ENCODE measurements around the gene IMMP2L. TPM values are rescaled to one million over a fixed set of nuclear protein-coding genes. Genes with fewer than 3 reads are reported as not detected.

The IMMP2L gene
- polyA plus RNA-seq, 1 of the 3 experiments (the other 2 are of a cell fraction), result 10.7 TPM

DNA sequence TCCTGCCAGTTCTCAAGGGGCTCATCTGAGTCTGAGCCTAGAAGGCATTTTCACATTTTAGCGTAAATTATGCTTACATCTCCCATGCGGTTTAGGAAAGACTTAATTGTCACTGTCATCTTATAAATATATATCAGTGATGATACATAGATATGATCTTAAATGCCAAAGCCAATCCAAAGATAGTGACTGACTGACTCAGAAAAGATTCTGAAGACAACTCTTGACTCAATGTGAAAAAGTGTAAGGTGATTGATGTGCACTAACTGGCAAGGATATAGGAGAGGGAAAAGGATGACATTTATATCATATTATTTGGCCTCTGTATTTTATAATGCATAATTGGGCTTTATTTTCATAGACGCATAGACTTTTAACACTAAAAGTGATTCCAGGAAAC lies 556.3 kb downstream of the IMMP2L start:
- H3K4me3 ChIP-seq (ENCODE audit: low read depth in 2 of 2, low read length in 1 of 2), result no peak overlapping the region
- no peak overlapping the region for H3K9ac ChIP-seq
- H3K4me2 ChIP-seq, result peak overlapping the region; percentile 21; the same call in 1 of the 2 replicates
- WGBS (ENCODE audit: low lambda C conversion rate), result 68% methylated on average over 3 of the region's 3 CpGs
- POLR2A ChIA-PET, result no interaction called here
- H3K27ac ChIP-seq (ENCODE audit: low read depth in 2 of 2, low read length in 1 of 2), result peak overlapping the region in 1 of 2 experiments; percentile 47; a peak in 2 of 4 replicates
- CTCF ChIA-PET, result interaction anchor here (0.6 kb wide), 1 partner anchor 745 kb away, joined by 3 read pairs; no protein-coding TSS in a partner anchor
- H3K36me3 ChIP-seq (replicated peaks in 1 of 2; ENCODE audit: control insufficient read depth in 1 of 2, insufficient read depth in 2 of 2, low read length in 1 of 2), result no peaks in the 10 kb centered on the region
- no peaks in the 10 kb centered on the region for H3K9me3 ChIP-seq
- no peaks in the 10 kb centered on the region for H4K20me1 ChIP-seq (ENCODE audit: insufficient read depth)
- peaks cover 0 to 13% of the 10 kb centered on the region in 2 experiments; a peak in 2 of 4 replicates for H3K4me1 ChIP-seq (ENCODE audit: control insufficient read depth in 1 of 2, insufficient read depth in 2 of 2, low read depth in 1 of 2, low read length in 1 of 2)
- peaks cover 18% of the 10 kb centered on the region for H3F3A ChIP-seq (replicated peaks; ENCODE audit: insufficient read depth)
- no peak for TF ChIP-seq TCF12 (IDR thresholded peaks at IDR 0.05)
- TF ChIP-seq JUND (IDR thresholded peaks at IDR 0.05), result 0 out of 2 replicates have a peak, but pooled peaks have one; percentile 7
- TF ChIP-seq TEAD4 (IDR thresholded peaks at IDR 0.05; ENCODE audit: borderline replicate concordance, insufficient read depth), result no peak
- TF ChIP-seq, protein P1, sequence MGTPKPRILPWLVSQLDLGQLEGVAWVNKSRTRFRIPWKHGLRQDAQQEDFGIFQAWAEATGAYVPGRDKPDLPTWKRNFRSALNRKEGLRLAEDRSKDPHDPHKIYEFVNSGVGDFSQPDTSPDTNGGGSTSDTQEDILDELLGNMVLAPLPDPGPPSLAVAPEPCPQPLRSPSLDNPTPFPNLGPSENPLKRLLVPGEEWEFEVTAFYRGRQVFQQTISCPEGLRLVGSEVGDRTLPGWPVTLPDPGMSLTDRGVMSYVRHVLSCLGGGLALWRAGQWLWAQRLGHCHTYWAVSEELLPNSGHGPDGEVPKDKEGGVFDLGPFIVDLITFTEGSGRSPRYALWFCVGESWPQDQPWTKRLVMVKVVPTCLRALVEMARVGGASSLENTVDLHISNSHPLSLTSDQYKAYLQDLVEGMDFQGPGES (IDR thresholded peaks at IDR 0.05; ENCODE audit: low read depth, low read length), result no peak
- TF ChIP-seq GABPA (IDR thresholded peaks at IDR 0.05; ENCODE audit: low read depth), result no peak
- TF ChIP-seq RXRA (IDR thresholded peaks at IDR 0.05; ENCODE audit: borderline replicate concordance, low read depth), result no peak
- no peak for TF ChIP-seq MEF2A (IDR thresholded peaks at IDR 0.05; ENCODE audit: borderline replicate concordance, low read depth)
- TF ChIP-seq RFX5 (IDR thresholded peaks at IDR 0.05; ENCODE audit: low read length), result no peak
- TF ChIP-seq, protein P2, sequence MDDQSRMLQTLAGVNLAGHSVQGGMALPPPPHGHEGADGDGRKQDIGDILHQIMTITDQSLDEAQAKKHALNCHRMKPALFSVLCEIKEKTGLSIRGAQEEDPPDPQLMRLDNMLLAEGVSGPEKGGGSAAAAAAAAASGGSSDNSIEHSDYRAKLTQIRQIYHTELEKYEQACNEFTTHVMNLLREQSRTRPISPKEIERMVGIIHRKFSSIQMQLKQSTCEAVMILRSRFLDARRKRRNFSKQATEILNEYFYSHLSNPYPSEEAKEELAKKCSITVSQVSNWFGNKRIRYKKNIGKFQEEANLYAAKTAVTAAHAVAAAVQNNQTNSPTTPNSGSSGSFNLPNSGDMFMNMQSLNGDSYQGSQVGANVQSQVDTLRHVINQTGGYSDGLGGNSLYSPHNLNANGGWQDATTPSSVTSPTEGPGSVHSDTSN (IDR thresholded peaks at IDR 0.05), result peak; percentile 57
- H3K79me2 ChIP-seq (ENCODE audit: insufficient read depth), result no peaks in the 10 kb centered on the region
- H2AFZ ChIP-seq (ENCODE audit: low read depth), result no peak overlapping the region
- no peaks in the 10 kb centered on the region for H3K9me2 ChIP-seq
- no peaks in the 10 kb centered on the region for H3K27me3 ChIP-seq (ENCODE audit: insufficient read depth)
- DNase-seq, result no peak

DNA sequence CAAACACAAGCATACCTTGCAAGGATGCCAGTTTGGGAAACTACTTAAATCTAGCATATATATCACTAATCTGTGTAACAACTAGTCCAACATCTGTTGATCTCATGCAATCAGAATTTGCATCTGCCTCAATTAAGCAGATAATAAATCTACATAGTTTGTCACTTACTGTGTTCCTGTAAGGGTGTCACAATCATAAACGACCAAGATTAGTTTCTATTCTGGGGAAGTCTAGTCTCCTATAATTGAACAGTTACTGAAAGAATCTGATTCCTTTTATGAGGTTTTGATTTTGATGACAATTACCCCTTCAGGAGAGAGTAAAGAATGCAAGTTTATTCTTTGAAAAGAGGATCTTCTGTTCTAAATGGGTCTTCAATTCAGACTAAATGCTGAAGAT lies 556.8 kb downstream of the IMMP2L start:
- peaks cover 0 to 13% of the 10 kb centered on the region in 2 experiments; a peak in 2 of 4 replicates for H3K4me1 ChIP-seq (ENCODE audit: control insufficient read depth in 1 of 2, insufficient read depth in 2 of 2, low read depth in 1 of 2, low read length in 1 of 2)
- H3K9me3 ChIP-seq, result no peaks in the 10 kb centered on the region
- no peak overlapping the region; the same call in 1 of the 2 replicates for H3K4me2 ChIP-seq
- no peaks in the 10 kb centered on the region for H3K79me2 ChIP-seq (ENCODE audit: insufficient read depth)
- ChIA-PET POLR2A (no interaction called here), CTCF (interaction anchor here (0.5 to 1.0 kb wide), 3 partner anchors 22 to 1224 kb away, joined by 3 read pairs; no protein-coding TSS in a partner anchor)
- H3K9me2 ChIP-seq, result no peaks in the 10 kb centered on the region
- no peak overlapping the region for H3K9ac ChIP-seq
- no peaks in the 10 kb centered on the region for H3K27me3 ChIP-seq (ENCODE audit: insufficient read depth)
- H3K27ac ChIP-seq (ENCODE audit: low read depth in 2 of 2, low read length in 1 of 2), result peak overlapping the region in 1 of 2 experiments; percentile 47; a peak in 1 of 4 replicates
- no peaks in the 10 kb centered on the region for H4K20me1 ChIP-seq (ENCODE audit: insufficient read depth)
- no peak overlapping the region for H3K4me3 ChIP-seq (ENCODE audit: low read depth in 2 of 2, low read length in 1 of 2)
- H3F3A ChIP-seq (replicated peaks; ENCODE audit: insufficient read depth), result peaks cover 18% of the 10 kb centered on the region
- no peak overlapping the region for H2AFZ ChIP-seq (ENCODE audit: low read depth)
- 57% methylated on average over 1 of the region's 1 CpG for WGBS (ENCODE audit: low lambda C conversion rate)
- H3K36me3 ChIP-seq (replicated peaks in 1 of 2; ENCODE audit: control insufficient read depth in 1 of 2, insufficient read depth in 2 of 2, low read length in 1 of 2), result no peaks in the 10 kb centered on the region
- no peak for DNase-seq
- TF ChIP-seq SIN3A (IDR thresholded peaks at IDR 0.05; ENCODE audit: borderline replicate concordance, low read depth, low read length) (no peak), TCF12 (IDR thresholded peaks at IDR 0.05) (no peak), FOXM1 (IDR thresholded peaks at IDR 0.05; ENCODE audit: low read depth) (no peak), NFIC (IDR thresholded peaks at IDR 0.05; ENCODE audit: borderline replicate concordance) (no peak), FOSL2 (IDR thresholded peaks at IDR 0.05; ENCODE audit: borderline replicate concordance, low read depth) (no peak), RCOR1 (IDR thresholded peaks at IDR 0.05; ENCODE audit: low read length) (no peak), RFX5 (IDR thresholded peaks at IDR 0.05; ENCODE audit: low read length) (no peak), MEF2A (IDR thresholded peaks at IDR 0.05; ENCODE audit: borderline replicate concordance, low read depth) (no peak), EP300 (IDR thresholded peaks at IDR 0.05; ENCODE audit: borderline replicate concordance in 1 of 2, low read depth in 1 of 2, low read length in 1 of 2) (no peak), ZBTB33 (IDR thresholded peaks at IDR 0.05; ENCODE audit: borderline replicate concordance, low read depth) (no peak), RXRA (IDR thresholded peaks at IDR 0.05; ENCODE audit: borderline replicate concordance, low read depth) (no peak), MXI1 (IDR thresholded peaks at IDR 0.05; ENCODE audit: low read depth, low read length) (no peak), RAD21 (IDR thresholded peaks at IDR 0.05; ENCODE audit: low read length) (no peak)
- TF ChIP-seq, protein P3, sequence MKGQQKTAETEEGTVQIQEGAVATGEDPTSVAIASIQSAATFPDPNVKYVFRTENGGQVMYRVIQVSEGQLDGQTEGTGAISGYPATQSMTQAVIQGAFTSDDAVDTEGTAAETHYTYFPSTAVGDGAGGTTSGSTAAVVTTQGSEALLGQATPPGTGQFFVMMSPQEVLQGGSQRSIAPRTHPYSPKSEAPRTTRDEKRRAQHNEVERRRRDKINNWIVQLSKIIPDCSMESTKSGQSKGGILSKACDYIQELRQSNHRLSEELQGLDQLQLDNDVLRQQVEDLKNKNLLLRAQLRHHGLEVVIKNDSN (IDR thresholded peaks at IDR 0.05; ENCODE audit: borderline replicate concordance, low read depth), result no peak
- TF ChIP-seq, protein P1 (IDR thresholded peaks at IDR 0.05; ENCODE audit: low read depth, low read length), result no peak

Data from SK-N-SH (cell line).